ENCODE measurements around the gene SLC45A2. TPM values are rescaled to one million over a fixed set of nuclear protein-coding genes. Genes with fewer than 3 reads are reported as not detected.

SLC45A2 gene
- polyA plus RNA-seq, 1 of the 3 experiments (the other 2 are of a cell fraction): 0.02 TPM

DNA sequence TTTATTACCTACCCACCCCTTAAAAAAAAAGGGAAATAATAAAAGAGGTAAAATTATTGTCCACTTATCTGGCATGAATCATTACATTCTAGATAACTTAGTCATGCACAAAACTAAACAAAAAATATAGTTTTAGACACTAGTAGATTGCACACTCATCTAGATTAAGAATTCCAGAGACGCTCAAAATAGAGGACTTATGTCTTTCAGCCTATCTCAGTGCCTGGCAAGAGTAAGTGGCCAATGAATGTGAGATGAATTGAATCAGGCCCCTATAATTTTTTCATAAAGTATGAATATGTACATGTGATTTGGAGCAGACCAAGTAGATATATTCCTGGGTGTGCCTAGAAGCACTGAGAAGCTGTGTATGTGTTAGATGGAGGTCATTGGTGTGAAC is 50.3 kb downstream of the SLC45A2 start:
- ChIA-PET POLR2A (no interaction called here), CTCF (interaction anchor here (0.7 to 4.4 kb wide), 20 partner anchors 11 to 523 kb away, joined by 3 to 38 read pairs (median 5); no protein-coding TSS in a partner anchor)
- no peak overlapping the region for H3K9ac ChIP-seq
- H3K36me3 ChIP-seq (replicated peaks in 1 of 2; ENCODE audit: control insufficient read depth in 1 of 2, insufficient read depth in 2 of 2, low read length in 1 of 2): no peaks in the 10 kb centered on the region
- no peak overlapping the region for H3K27ac ChIP-seq (ENCODE audit: low read depth in 2 of 2, low read length in 1 of 2)
- no peak overlapping the region for H3K4me2 ChIP-seq
- 8% methylated on average over 1 of the region's 1 CpG for WGBS (ENCODE audit: low lambda C conversion rate)
- peaks cover 30% of the 10 kb centered on the region for H3K27me3 ChIP-seq (ENCODE audit: insufficient read depth)
- H3K4me1 ChIP-seq (ENCODE audit: control insufficient read depth in 1 of 2, insufficient read depth in 2 of 2, low read depth in 1 of 2, low read length in 1 of 2): peaks cover 0 to 6% of the 10 kb centered on the region in 2 experiments; a peak in 1 of 4 replicates
- no peak for DNase-seq
- no peaks in the 10 kb centered on the region for H3F3A ChIP-seq (replicated peaks; ENCODE audit: insufficient read depth)
- no peaks in the 10 kb centered on the region for H3K79me2 ChIP-seq (ENCODE audit: insufficient read depth)
- 0 out of 2 replicates have a peak, but pooled peaks cover 4% of the 10 kb centered on the region for H4K20me1 ChIP-seq (ENCODE audit: insufficient read depth)
- TF ChIP-seq, protein P1, sequence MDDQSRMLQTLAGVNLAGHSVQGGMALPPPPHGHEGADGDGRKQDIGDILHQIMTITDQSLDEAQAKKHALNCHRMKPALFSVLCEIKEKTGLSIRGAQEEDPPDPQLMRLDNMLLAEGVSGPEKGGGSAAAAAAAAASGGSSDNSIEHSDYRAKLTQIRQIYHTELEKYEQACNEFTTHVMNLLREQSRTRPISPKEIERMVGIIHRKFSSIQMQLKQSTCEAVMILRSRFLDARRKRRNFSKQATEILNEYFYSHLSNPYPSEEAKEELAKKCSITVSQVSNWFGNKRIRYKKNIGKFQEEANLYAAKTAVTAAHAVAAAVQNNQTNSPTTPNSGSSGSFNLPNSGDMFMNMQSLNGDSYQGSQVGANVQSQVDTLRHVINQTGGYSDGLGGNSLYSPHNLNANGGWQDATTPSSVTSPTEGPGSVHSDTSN (IDR thresholded peaks at IDR 0.05): no peak
- TF ChIP-seq SIN3A (IDR thresholded peaks at IDR 0.05; ENCODE audit: borderline replicate concordance, low read depth, low read length) (no peak), EP300 (IDR thresholded peaks at IDR 0.05; ENCODE audit: borderline replicate concordance in 1 of 2, low read depth in 1 of 2, low read length in 1 of 2) (no peak), FOSL2 (IDR thresholded peaks at IDR 0.05; ENCODE audit: borderline replicate concordance, low read depth) (no peak), EZH2phosphoT487 (IDR thresholded peaks at IDR 0.05; ENCODE audit: borderline replicate concordance, low read depth) (no peak), POLR2AphosphoS5 (IDR thresholded peaks at IDR 0.05; ENCODE audit: low read depth, low read length) (no peak), RCOR1 (IDR thresholded peaks at IDR 0.05; ENCODE audit: low read length) (no peak), MXI1 (IDR thresholded peaks at IDR 0.05; ENCODE audit: low read depth, low read length) (no peak), NRF1 (IDR thresholded peaks at IDR 0.05; ENCODE audit: low read depth, low read length) (no peak), RFX5 (IDR thresholded peaks at IDR 0.05; ENCODE audit: low read length) (no peak)
- TF ChIP-seq, protein P2, sequence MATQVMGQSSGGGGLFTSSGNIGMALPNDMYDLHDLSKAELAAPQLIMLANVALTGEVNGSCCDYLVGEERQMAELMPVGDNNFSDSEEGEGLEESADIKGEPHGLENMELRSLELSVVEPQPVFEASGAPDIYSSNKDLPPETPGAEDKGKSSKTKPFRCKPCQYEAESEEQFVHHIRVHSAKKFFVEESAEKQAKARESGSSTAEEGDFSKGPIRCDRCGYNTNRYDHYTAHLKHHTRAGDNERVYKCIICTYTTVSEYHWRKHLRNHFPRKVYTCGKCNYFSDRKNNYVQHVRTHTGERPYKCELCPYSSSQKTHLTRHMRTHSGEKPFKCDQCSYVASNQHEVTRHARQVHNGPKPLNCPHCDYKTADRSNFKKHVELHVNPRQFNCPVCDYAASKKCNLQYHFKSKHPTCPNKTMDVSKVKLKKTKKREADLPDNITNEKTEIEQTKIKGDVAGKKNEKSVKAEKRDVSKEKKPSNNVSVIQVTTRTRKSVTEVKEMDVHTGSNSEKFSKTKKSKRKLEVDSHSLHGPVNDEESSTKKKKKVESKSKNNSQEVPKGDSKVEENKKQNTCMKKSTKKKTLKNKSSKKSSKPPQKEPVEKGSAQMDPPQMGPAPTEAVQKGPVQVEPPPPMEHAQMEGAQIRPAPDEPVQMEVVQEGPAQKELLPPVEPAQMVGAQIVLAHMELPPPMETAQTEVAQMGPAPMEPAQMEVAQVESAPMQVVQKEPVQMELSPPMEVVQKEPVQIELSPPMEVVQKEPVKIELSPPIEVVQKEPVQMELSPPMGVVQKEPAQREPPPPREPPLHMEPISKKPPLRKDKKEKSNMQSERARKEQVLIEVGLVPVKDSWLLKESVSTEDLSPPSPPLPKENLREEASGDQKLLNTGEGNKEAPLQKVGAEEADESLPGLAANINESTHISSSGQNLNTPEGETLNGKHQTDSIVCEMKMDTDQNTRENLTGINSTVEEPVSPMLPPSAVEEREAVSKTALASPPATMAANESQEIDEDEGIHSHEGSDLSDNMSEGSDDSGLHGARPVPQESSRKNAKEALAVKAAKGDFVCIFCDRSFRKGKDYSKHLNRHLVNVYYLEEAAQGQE (IDR thresholded peaks at IDR 0.05; ENCODE audit: low read depth, low read length): no peak
- TF ChIP-seq, protein P3, sequence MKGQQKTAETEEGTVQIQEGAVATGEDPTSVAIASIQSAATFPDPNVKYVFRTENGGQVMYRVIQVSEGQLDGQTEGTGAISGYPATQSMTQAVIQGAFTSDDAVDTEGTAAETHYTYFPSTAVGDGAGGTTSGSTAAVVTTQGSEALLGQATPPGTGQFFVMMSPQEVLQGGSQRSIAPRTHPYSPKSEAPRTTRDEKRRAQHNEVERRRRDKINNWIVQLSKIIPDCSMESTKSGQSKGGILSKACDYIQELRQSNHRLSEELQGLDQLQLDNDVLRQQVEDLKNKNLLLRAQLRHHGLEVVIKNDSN (IDR thresholded peaks at IDR 0.05; ENCODE audit: borderline replicate concordance, low read depth): no peak
- TF ChIP-seq, protein P4, sequence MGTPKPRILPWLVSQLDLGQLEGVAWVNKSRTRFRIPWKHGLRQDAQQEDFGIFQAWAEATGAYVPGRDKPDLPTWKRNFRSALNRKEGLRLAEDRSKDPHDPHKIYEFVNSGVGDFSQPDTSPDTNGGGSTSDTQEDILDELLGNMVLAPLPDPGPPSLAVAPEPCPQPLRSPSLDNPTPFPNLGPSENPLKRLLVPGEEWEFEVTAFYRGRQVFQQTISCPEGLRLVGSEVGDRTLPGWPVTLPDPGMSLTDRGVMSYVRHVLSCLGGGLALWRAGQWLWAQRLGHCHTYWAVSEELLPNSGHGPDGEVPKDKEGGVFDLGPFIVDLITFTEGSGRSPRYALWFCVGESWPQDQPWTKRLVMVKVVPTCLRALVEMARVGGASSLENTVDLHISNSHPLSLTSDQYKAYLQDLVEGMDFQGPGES (IDR thresholded peaks at IDR 0.05; ENCODE audit: low read depth, low read length): no peak
- TF ChIP-seq, protein P5, sequence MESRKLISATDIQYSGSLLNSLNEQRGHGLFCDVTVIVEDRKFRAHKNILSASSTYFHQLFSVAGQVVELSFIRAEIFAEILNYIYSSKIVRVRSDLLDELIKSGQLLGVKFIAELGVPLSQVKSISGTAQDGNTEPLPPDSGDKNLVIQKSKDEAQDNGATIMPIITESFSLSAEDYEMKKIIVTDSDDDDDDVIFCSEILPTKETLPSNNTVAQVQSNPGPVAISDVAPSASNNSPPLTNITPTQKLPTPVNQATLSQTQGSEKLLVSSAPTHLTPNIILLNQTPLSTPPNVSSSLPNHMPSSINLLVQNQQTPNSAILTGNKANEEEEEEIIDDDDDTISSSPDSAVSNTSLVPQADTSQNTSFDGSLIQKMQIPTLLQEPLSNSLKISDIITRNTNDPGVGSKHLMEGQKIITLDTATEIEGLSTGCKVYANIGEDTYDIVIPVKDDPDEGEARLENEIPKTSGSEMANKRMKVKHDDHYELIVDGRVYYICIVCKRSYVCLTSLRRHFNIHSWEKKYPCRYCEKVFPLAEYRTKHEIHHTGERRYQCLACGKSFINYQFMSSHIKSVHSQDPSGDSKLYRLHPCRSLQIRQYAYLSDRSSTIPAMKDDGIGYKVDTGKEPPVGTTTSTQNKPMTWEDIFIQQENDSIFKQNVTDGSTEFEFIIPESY (IDR thresholded peaks at IDR 0.05; ENCODE audit: borderline replicate concordance, low read depth): no peak
- TF ChIP-seq, protein P6, sequence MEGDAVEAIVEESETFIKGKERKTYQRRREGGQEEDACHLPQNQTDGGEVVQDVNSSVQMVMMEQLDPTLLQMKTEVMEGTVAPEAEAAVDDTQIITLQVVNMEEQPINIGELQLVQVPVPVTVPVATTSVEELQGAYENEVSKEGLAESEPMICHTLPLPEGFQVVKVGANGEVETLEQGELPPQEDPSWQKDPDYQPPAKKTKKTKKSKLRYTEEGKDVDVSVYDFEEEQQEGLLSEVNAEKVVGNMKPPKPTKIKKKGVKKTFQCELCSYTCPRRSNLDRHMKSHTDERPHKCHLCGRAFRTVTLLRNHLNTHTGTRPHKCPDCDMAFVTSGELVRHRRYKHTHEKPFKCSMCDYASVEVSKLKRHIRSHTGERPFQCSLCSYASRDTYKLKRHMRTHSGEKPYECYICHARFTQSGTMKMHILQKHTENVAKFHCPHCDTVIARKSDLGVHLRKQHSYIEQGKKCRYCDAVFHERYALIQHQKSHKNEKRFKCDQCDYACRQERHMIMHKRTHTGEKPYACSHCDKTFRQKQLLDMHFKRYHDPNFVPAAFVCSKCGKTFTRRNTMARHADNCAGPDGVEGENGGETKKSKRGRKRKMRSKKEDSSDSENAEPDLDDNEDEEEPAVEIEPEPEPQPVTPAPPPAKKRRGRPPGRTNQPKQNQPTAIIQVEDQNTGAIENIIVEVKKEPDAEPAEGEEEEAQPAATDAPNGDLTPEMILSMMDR (IDR thresholded peaks at IDR 0.05): no peak
- H2AFZ ChIP-seq (ENCODE audit: low read depth): no peak overlapping the region
- no peaks in the 10 kb centered on the region for H3K9me3 ChIP-seq
- H3K9me2 ChIP-seq: no peaks in the 10 kb centered on the region
- no peak overlapping the region for H3K4me3 ChIP-seq (ENCODE audit: low read depth in 2 of 2, low read length in 1 of 2)
